Esophagus (tissue), 2 donors: ENCODE measurements around the gene ZNF708. TPM values are rescaled to one million over a fixed set of nuclear protein-coding genes. Genes with fewer than 3 reads are reported as not detected.
"Not testable (repeated sequence)": the region's sequence is repeated elsewhere in the genome, so short reads cannot be mapped to it uniquely, and the experiment has no call there.

Experiments used
- H3K27ac ChIP-seq, 2 donors: one replicate each; pipeline ENCODE4 v1.5.1; 2013; ENCODE audit warnings: low read depth in 2 of 2, mild to moderate bottlenecking in 2 of 2, inconsistent platforms in 1 of 2, low read length in 1 of 2, moderate library complexity in 1 of 2
- H3K27me3 ChIP-seq, 2 donors: one replicate each; pipeline ENCODE4 v1.6.1; 2013; ENCODE audit warnings: low read length in 2 of 2, control low read depth in 1 of 2, mild to moderate bottlenecking in 1 of 2; ENCODE audit not compliant: insufficient read depth in 2 of 2, control insufficient read depth in 1 of 2
- H3K36me3 ChIP-seq, 2 donors: one replicate each; pipeline ENCODE4 v1.6.1; 2013; ENCODE audit warnings: low read length in 1 of 2; ENCODE audit not compliant: control insufficient read depth in 2 of 2, insufficient read depth in 2 of 2
- H3K4me1 ChIP-seq, 2 donors: one replicate each; pipeline ENCODE4 v1.6.1; 2013; ENCODE audit warnings: low read length in 1 of 2; ENCODE audit not compliant: control insufficient read depth in 2 of 2, insufficient read depth in 2 of 2
- H3K4me3 ChIP-seq, 2 donors: one replicate each; pipeline ENCODE4 v1.5.1; 2013; ENCODE audit warnings: low read length in 2 of 2, mild to moderate bottlenecking in 2 of 2, low read depth in 1 of 2, moderate library complexity in 1 of 2
- H3K9me3 ChIP-seq, 2 donors: one replicate each; pipeline ENCODE4 v1.6.1; 2013; ENCODE audit warnings: mild to moderate bottlenecking in 2 of 2, low read depth in 1 of 2, low read length in 1 of 2, moderate library complexity in 1 of 2; ENCODE audit not compliant: control insufficient read depth in 2 of 2, insufficient read depth in 1 of 2
- WGBS, 2 donors: extraction: QIAGEN DNeasy Blood & Tissue Kit; methylation state at CpG; one replicate each; pipeline ENCODE4 v1.1.7; 2013; 5-methylcytosine and 5-hydroxymethylcytosine counted together
- polyA plus RNA-seq, 2 donors: library from polyadenylated mRNA; stranded (reverse); fragments of 200-250 nt; gene quantifications; one replicate each; pipeline ENCODE4 v1.2.3, GENCODE V29; 2013
- donor health status: healthy with polysubstance abuse.
- donor health status: Bipolar disorder and iron deficiency.

The ZNF708 gene
- polyA plus RNA-seq, 2 donors, result 1.6 to 3.3 TPM

DNA sequence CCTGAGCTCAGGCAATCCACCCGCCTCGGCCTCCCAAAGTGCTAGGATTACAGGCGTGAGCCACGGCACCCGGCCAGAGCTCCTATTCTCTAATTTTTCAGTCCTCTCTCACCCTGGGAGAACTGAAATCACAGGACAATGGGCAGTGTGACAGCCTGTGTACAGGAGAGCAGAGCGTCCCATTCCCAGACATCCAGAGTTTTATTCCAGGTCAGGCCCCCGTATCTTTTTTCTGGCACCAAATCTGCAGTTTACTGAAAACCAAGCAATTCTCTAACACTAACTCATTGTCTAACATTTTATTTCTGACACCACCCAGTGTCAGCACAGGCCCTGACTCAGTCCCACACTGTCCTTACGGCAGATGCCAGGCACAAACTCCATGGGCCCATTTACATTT is 6.7 kb downstream of the ZNF708 start:
- Histone ChIP-seq H3K27ac (no peak overlapping the region), H3K27me3 (no peaks in the 10 kb centered on the region), H3K9me3 (peaks cover 0 to 2% of the 10 kb centered on the region in 2 donors), H3K36me3 (peaks cover 0 to 3% of the 10 kb centered on the region in 2 donors), H3K4me3 (no peak overlapping the region), H3K4me1 (no peaks in the 10 kb centered on the region)
- WGBS, 2 donors, result 72 to 78% methylated on average over 8 of the region's 8 CpGs

DNA sequence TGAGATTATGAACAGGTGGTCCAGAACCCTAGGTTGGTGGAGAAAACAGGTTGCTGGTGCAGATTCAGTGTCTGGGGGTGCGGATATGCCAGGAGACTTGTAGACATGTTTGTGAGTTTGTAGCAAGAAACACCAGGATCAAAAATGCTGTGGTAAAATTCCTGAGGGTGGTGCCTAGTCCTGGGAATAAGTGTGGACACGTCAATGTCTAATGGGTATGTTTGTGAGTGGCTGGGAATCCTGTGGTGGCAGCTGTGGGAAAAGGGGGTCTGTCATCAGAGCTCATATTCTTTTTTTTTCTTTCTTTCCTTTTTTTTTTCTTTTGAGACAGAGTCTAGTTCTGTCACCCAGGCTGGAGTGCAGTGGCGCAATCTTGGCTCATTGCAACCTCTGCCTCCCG is 7.2 kb downstream of the ZNF708 start:
- peaks cover 0 to 2% of the 10 kb centered on the region in 2 donors for H3K9me3 ChIP-seq
- no peaks in the 10 kb centered on the region for H3K4me1 ChIP-seq
- H3K27ac ChIP-seq, result no peak overlapping the region
- peaks cover 0 to 3% of the 10 kb centered on the region in 2 donors for H3K36me3 ChIP-seq
- no peak overlapping the region for H3K4me3 ChIP-seq
- WGBS, 2 donors, result 76 to 89% methylated on average over 4 of the region's 4 CpGs
- no peaks in the 10 kb centered on the region for H3K27me3 ChIP-seq

DNA sequence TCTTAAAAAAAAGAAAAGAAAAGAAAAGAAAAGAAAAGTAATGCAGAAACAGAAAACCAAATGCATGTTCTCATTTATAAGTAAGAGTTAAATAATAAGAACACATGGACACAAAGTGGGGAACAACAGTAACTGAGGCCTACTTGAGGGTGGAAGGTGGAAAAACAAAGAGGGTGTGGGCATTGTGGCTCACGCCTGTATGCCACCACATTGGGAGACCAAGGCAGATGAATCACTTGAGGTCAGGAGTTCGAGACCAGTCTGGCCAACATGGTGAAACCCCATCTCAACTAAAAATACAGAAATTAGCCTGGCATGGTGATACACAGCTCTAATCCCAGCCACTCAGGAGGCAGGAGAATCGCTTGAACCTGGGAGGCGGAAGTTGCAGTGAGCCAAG is 8.1 kb downstream of the ZNF708 start:
- Histone ChIP-seq H3K36me3 (peaks cover 0 to 3% of the 10 kb centered on the region in 2 donors), H3K9me3 (no peaks in the 10 kb centered on the region), H3K27ac (no peak overlapping the region)

DNA sequence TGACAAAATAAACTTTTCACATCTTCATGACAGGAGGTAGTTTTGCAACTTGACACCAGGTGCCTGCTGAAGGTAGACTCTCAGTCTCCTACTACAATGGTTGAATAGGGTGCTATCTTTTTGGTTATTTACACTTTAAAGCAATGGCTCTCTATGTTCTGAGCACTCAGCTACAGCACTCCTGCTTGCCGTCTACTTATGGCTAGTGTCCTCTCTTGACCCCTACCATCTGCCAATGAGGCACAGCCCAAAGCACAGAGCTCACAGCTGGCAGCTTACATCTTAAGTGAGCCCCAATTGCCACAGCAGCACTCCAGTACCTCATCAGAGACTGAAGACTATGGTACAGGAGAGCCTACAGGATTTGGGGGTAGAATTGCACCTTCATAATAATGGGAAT is 11.4 kb downstream of the ZNF708 start:
- Histone ChIP-seq H3K36me3 (peaks cover 0 to 3% of the 10 kb centered on the region in 2 donors), H3K4me3 (no peak overlapping the region), H3K27me3 (no peaks in the 10 kb centered on the region), H3K4me1 (no peaks in the 10 kb centered on the region), H3K9me3 (peaks cover 0 to under 1% of the 10 kb centered on the region in 2 donors), H3K27ac (no peak overlapping the region)
- WGBS, 2 donors, result 49 to 63% methylated on average over 1 of the region's 1 CpG

More for the DNA sequence above, 8.1 kb downstream of the ZNF708 start:
- Histone ChIP-seq H3K4me1 (no peaks in the 10 kb centered on the region), H3K27me3 (no peaks in the 10 kb centered on the region), H3K4me3 (no peak overlapping the region)
- 89 to 90% methylated on average over 4 of the region's 4 CpGs for WGBS, 2 donors

DNA sequence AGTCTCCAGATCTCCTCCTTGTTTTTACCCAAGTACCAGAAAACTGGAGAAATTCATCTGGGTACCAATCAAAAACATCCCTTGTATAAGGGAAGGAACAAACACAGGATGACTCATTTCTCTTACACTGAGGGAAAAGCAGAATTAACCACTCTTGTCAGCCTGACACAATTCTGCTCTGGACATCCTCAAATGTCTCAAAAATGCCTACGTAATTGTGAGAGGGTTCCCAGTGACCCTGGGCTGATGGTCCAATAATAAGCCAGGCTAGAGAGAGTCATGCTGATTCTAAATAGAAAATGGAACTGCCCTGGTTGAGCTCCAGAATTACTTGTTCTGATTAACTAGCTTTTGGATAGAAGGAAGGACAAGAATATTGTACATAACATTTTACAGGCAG is 14.5 kb downstream of the ZNF708 start:
- Histone ChIP-seq H3K4me3 (no peak overlapping the region), H3K27ac (no peak overlapping the region), H3K27me3 (no peaks in the 10 kb centered on the region), H3K9me3 (peaks cover 0 to 2% of the 10 kb centered on the region in 2 donors), H3K4me1 (no peaks in the 10 kb centered on the region), H3K36me3 (no peaks in the 10 kb centered on the region)
- 74 to 81% methylated on average over 1 of the region's 1 CpG for WGBS, 2 donors

DNA sequence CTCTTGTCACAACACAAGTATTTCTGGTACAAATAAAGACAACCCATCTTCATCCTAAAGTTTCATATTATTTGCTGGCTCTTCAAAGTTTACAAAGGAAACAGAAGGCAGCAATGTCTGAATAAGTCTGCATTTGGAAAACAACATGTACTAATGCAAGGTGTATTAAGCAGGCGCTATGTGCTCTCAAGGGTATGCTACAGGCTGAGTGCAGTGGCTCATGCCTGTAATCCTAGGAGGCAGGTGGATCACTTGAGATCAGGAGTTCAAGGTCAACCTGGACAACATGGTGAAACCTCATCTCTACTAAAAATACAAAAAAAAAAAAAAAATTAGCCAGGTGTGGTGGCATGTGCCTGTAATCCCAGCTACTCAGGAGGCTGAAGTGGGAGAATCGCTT is 16.4 kb downstream of the ZNF708 start:
- H3K4me3 ChIP-seq, H3K27ac ChIP-seq, H3K27me3 ChIP-seq, H3K36me3 ChIP-seq, H3K9me3 ChIP-seq, H3K4me1 ChIP-seq: not testable (repeated sequence)
- WGBS, 2 donors, result 97% methylated on average over 2 of the region's 2 CpGs

DNA sequence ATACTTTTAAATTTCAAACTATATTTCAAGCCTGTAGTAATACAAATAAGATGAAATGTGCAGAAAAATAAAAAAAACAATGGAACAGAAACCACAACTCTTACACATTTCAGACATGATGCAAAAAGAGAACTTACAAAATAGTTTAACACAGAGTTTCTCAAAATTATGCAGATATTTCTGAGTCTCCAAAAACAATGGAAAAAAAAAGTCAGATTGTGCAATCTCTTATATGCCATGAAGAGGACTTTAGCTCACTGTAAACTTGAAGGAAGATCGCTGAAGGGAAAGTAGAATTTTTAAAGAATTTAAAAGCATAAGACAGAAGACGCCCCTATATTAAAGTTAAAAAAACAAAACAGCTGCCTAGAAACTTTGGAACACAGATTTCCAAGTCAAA is 20.4 kb downstream of the ZNF708 start:
- Histone ChIP-seq H3K36me3 (peaks cover 2 to 3% of the 10 kb centered on the region in 2 donors), H3K4me1 (no peaks in the 10 kb centered on the region), H3K27ac (no peak overlapping the region), H3K4me3 (no peak overlapping the region), H3K9me3 (peaks cover 2 to 3% of the 10 kb centered on the region in 2 donors), H3K27me3 (no peaks in the 10 kb centered on the region)
- 98 to 100% methylated on average over 2 of the region's 2 CpGs for WGBS, 2 donors

DNA sequence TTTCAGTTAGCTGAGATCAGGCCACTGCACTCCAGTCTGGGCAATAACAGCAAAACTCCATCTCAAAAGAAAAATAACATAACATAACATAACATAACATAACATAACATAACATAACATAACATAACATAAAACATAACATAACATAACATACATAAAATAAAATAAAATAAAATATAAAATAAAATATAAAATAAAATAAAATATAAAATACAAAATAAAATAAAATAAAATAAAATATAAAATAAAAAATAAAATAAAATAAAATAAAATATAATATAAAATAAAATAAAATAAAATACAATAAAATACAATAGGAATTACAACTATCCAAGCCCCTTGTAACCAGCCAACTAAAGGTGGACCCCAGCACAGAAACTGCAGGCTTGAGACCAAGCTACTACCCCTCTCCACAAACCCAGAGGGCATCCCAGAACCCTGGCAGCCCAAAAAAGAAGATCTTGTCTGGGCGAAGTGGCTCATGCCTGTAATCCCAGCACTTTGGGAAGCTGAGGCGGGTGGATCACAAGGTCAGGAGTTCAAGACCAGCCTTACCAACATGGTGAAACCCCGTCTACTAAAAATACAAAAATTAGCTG is 22.2 kb downstream of the ZNF708 start:
- not testable (repeated sequence) for H3K4me1 ChIP-seq, H3K4me3 ChIP-seq, H3K27ac ChIP-seq, H3K27me3 ChIP-seq, H3K9me3 ChIP-seq, H3K36me3 ChIP-seq
- WGBS, 2 donors, result 95 to 98% methylated on average over 3 of the region's 3 CpGs

DNA sequence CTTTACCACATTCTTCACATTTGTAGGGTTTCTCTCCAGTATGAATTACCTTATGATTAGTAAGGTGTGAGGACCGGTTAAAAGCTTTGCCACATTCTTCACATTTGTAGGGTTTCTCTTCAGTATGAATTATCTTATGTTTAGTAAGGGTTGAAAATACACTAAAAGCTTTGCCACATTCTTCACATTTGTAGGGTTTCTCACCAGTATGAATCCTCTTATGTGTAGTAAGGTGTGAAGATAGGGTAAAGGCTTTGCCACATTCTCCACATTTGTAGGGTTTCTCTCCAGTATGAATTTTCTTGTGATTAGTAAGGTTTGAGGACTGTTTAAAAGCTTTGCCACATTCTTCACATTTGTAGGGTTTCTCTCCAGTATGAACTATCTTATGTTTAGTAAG is 35.4 kb downstream of the ZNF708 start:
- WGBS, 2 donors, result 91 to 94% methylated on average over 1 of the region's 1 CpG
- H3K27ac ChIP-seq, H3K27me3 ChIP-seq, H3K9me3 ChIP-seq, H3K4me3 ChIP-seq, H3K4me1 ChIP-seq, H3K36me3 ChIP-seq: not testable (repeated sequence)

DNA sequence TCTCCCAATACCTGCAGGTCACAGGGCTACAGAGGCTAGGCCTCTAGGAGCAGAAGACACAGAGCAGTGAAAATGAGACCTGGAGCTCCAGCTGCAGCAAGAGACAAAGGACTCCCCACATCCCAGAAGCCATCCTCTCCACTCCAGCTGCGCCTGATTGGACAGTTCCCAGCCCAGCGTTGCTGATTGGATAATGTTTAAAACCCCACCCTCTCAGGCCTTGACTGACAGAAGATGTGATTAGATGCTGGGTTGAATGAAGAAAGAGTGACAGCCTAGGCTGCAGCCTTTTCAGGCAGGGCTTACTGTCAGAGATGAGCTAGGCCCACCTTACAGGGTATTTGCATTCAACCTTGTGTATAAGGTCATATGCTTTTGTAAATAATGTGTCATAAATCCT is 59.4 kb downstream of the ZNF708 start:
- Histone ChIP-seq H3K27me3 (no peaks in the 10 kb centered on the region), H3K9me3 (peaks cover 6 to 11% of the 10 kb centered on the region in 2 donors)
- WGBS, 2 donors, result 84 to 89% methylated on average over 2 of the region's 2 CpGs

More for the DNA sequence above, 59.4 kb downstream of the ZNF708 start:
- Histone ChIP-seq H3K4me3 (no peak overlapping the region), H3K4me1 (no peaks in the 10 kb centered on the region), H3K36me3 (no peaks in the 10 kb centered on the region), H3K27ac (no peak overlapping the region)
